IMR-90 (cell line): ENCODE results near the gene STK17A. TPM values are rescaled to one million over a fixed set of nuclear protein-coding genes. Genes with fewer than 3 reads are reported as not detected.
A peak's percentile ranks its signal among the peaks of the same experiment; 100 is the strongest.

Experiments
- ATAC-seq: fragments of 200-7000 bp; cut with Tn5 transposase; 2 replicates; pipeline ENCODE4 v1.9.1; 2020; ENCODE audit warnings: low read depth, mild to moderate bottlenecking, moderate library complexity
- BruUV-seq: library from RNA; stranded (reverse); fragments of 400-500 nt; replicated peaks from 2 replicates; lab custom pipeline; 2021; lab: Mats Ljungman, UMichigan
- CTCF ChIA-PET: fragments of 300-600 bp; formaldehyde crosslinking; extraction: SDS; loops from one replicate; lab custom pipeline; 2021; ENCODE audit warnings: antibody characterized with exemption; lab: Yijun Ruan, JAX
- POLR2A ChIA-PET: fragments of 300-600 bp; sonication (Branson Sonifier 250); formaldehyde crosslinking; loops from one replicate; lab custom pipeline; 2022; ENCODE audit warnings: antibody characterized with exemption; ENCODE audit not compliant: unreplicated experiment; lab: Charles Lee
- DNase-seq: peaks from one replicate; pipeline ENCODE4 v3.0.0; 2013
- H2AFZ ChIP-seq: replicated peaks from 2 replicates; pipeline ENCODE3; 2013; ENCODE audit warnings: low read length, mild to moderate bottlenecking; ENCODE audit not compliant: poor library complexity
- H2AK5ac ChIP-seq: 2 replicates; pipeline ENCODE4 v1.6.1; 2013; ENCODE audit warnings: low read depth, low read length, inconsistent platforms
- H2AK9ac ChIP-seq: replicated peaks from 2 replicates; pipeline ENCODE3; 2013; ENCODE audit warnings: mild to moderate bottlenecking, low read depth, low read length, moderate library complexity; ENCODE audit not compliant: poor library complexity
- H2BK120ac ChIP-seq: 2 replicates; pipeline ENCODE4 v1.6.1; 2013; ENCODE audit warnings: low read depth, low read length, inconsistent platforms
- H2BK15ac ChIP-seq: 3 replicates; pipeline ENCODE4 v1.6.1; 2013; ENCODE audit warnings: low read depth, low read length, inconsistent platforms
- H2BK20ac ChIP-seq: 2 replicates; pipeline ENCODE4 v1.6.1; 2013; ENCODE audit warnings: low read depth, mild to moderate bottlenecking, inconsistent platforms, low read length, moderate library complexity
- H2BK5ac ChIP-seq: 2 replicates; pipeline ENCODE4 v1.6.1; 2013; ENCODE audit warnings: mild to moderate bottlenecking, low read depth, low read length, inconsistent platforms; ENCODE audit not compliant: poor library complexity, severe bottlenecking
- H3K14ac ChIP-seq: replicated peaks from 2 replicates; pipeline ENCODE4 v1.6.1; 2013; ENCODE audit warnings: low read depth, low read length, inconsistent platforms
- H3K18ac ChIP-seq: 2 replicates; pipeline ENCODE4 v1.6.1; 2013; ENCODE audit warnings: low read depth, low read length, control low read depth
- H3K23ac ChIP-seq: 2 replicates; pipeline ENCODE4 v1.6.1; 2013; ENCODE audit warnings: low read depth, low read length, inconsistent platforms
- H3K27ac ChIP-seq: 2 replicates; pipeline ENCODE4 v1.5.1; 2013; ENCODE audit warnings: mild to moderate bottlenecking, control low read depth, low read length; ENCODE audit not compliant: insufficient read depth
- H3K27me3 ChIP-seq: 2 replicates; pipeline ENCODE4 v1.6.1; 2013; ENCODE audit warnings: low read length; ENCODE audit not compliant: control insufficient read depth, insufficient read depth
- H3K36me3 ChIP-seq: 2 replicates; pipeline ENCODE4 v1.6.1; 2013; ENCODE audit warnings: low read length, mixed read lengths; ENCODE audit not compliant: control insufficient read depth, insufficient read depth
- H3K4ac ChIP-seq: 2 replicates; pipeline ENCODE4 v1.6.1; 2013; ENCODE audit warnings: low read depth, low read length, inconsistent platforms
- H3K4me1 ChIP-seq: 2 replicates; pipeline ENCODE4 v1.6.1; 2013; ENCODE audit warnings: low read length, mixed read lengths; ENCODE audit not compliant: control insufficient read depth, insufficient read depth
- H3K4me2 ChIP-seq: 2 replicates; pipeline ENCODE4 v1.6.1; 2013; ENCODE audit warnings: low read depth, mild to moderate bottlenecking, control low read depth, low read length, moderate library complexity
- H3K4me3 ChIP-seq: 2 replicates; pipeline ENCODE4 v1.5.1; 2013; ENCODE audit warnings: low read depth, mild to moderate bottlenecking, control low read depth, low read length, moderate library complexity; ENCODE audit not compliant: insufficient read depth
- H3K56ac ChIP-seq: 2 replicates; pipeline ENCODE4 v1.6.1; 2013; ENCODE audit warnings: low read length, inconsistent platforms; ENCODE audit not compliant: insufficient read depth; ENCODE audit errors: extremely low read depth
- H3K79me1 ChIP-seq, 2 experiments: 2 replicates each; pipeline ENCODE4 v1.6.1; 2013; ENCODE audit warnings: low read length in 2 of 2, inconsistent platforms in 1 of 2, low read depth in 1 of 2
- H3K9ac ChIP-seq: 2 replicates; pipeline ENCODE4 v1.6.1; 2013; ENCODE audit warnings: low read depth, low read length, control low read depth
- H3K9me1 ChIP-seq: 2 replicates; pipeline ENCODE4 v1.6.1; 2013; ENCODE audit warnings: low read length, inconsistent platforms; ENCODE audit not compliant: insufficient read depth
- H3K9me3 ChIP-seq: 2 replicates; pipeline ENCODE4 v1.6.1; 2013; ENCODE audit warnings: low read length; ENCODE audit not compliant: control insufficient read depth, insufficient read depth
- H4K20me1 ChIP-seq: 2 replicates; pipeline ENCODE4 v1.6.1; 2013; ENCODE audit warnings: low read length, inconsistent platforms; ENCODE audit not compliant: insufficient read depth
- H4K5ac ChIP-seq: 2 replicates; pipeline ENCODE4 v1.6.1; 2013; ENCODE audit warnings: mild to moderate bottlenecking, low read depth, low read length, control low read depth
- H4K8ac ChIP-seq, 2 experiments: 2 replicates each; pipeline ENCODE4 v1.6.1; 2013; ENCODE audit warnings: low read depth in 2 of 2, low read length in 2 of 2, control low read depth in 1 of 2, inconsistent platforms in 1 of 2
- H4K91ac ChIP-seq: 2 replicates; pipeline ENCODE4 v1.6.1; 2013; ENCODE audit warnings: low read depth, low read length, inconsistent platforms; ENCODE audit not compliant: insufficient read depth
- SMC3 ChIP-seq: fragments of 150-350 bp; IDR thresholded peaks from 2 replicates; pipeline ENCODE4 v1.6.1; 2016; ENCODE audit warnings: low read depth, mild to moderate bottlenecking, antibody characterized with exemption, low read length, moderate library complexity
- whole genome bisulfite sequencing, 2 experiments: methylation state at CpG; one replicate each; pipeline versions ENCODE4 v1.1.5 to v1.1.7; 2013; ENCODE audit warnings: missing lambda C conversion rate in 2 of 2; ENCODE audit not compliant: insufficient read length in 1 of 2; ENCODE audit errors: extremely low coverage in 2 of 2; 5-methylcytosine and 5-hydroxymethylcytosine counted together
- dilution Hi-C: fragments of 300-500 bp; cut with HindIII; formaldehyde crosslinking; loops from one replicate; pipeline ENCODE4 v1.14.3; 2018; ENCODE audit warnings: low sequenced_read_pairs; ENCODE audit not compliant: unreplicated experiment
- in situ Hi-C: fragments of 300-500 bp; cut with MboI; formaldehyde crosslinking; loops from 3 replicates; pipeline ENCODE4 v1.14.3; 2019; ENCODE audit warnings: low sequenced_read_pairs, inconsistent platforms, mixed read lengths
- intact Hi-C: fragments of 100-400 bp; cut with micrococcal nuclease; formaldehyde crosslinking; loops from 2 replicates; pipeline ENCODE4 v1.10.0; 2022
- polyA plus RNA-seq, 3 experiments: library from polyadenylated mRNA; depleted of rRNA; stranded (reverse); fragments of >200 nt; gene quantifications; 2 replicates each; pipeline ENCODE4 v1.2.3, GENCODE V29; 2012; ENCODE audit warnings: low replicate concordance in 1 of 3
- total RNA-seq: library from RNA; depleted of rRNA; stranded (reverse); fragments of >200 nt; gene quantifications from 2 replicates; pipeline ENCODE4 v1.2.3, GENCODE V29; 2012
- TF ChIP-seq, protein P1 (sequence below): fragments of 150-350 bp; IDR thresholded peaks from 2 replicates; pipeline ENCODE4 v1.6.1; 2017; ENCODE audit warnings: mild to moderate bottlenecking, antibody characterized with exemption, low read length, low read depth

The STK17A gene
- total and polyA plus RNA-seq, 2 of the 4 experiments (the other 2 are of a cell fraction) = 40.5 to 50.5 TPM

DNA sequence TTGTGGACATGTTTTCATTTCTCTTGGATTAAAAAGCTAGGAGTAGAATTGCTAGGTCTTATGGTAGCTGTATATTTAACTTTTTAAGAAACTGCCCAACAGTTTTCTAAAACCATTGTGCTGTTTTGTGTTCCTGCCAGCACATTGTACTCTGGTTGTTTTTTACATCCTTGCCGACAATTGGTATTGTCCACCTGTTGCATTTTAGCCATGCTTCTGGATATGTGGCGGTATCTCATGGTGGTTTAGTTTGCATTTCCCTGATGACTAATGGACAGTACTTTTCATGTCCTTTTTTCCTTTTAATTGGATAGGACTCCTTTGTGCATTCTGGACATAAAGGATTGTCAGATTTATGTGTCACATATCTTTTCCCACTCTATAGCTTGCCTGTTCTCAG, 45.5 kb downstream of the STK17A start:
- no CpG with 5 or more reads among the region's 2 CpGs for WGBS, 2 experiments
- Histone ChIP-seq H4K91ac (no peak overlapping the region), H4K20me1 (peaks cover 9% of the 10 kb centered on the region; the same call in 1 of the 2 replicates), H3K18ac (no peak overlapping the region), H2AFZ (no peak overlapping the region), H3K14ac (no peak overlapping the region), H4K8ac (no peak overlapping the region), H3K4me1 (peaks cover 2% of the 10 kb centered on the region; the same call in 1 of the 2 replicates), H3K79me1 (peaks cover 35 to 61% of the 10 kb centered on the region in 2 experiments), H4K5ac (no peak overlapping the region), H3K56ac (no peak overlapping the region), H3K4me3 (no peak overlapping the region), H3K36me3 (peaks cover 31% of the 10 kb centered on the region), H3K9ac (no peak overlapping the region), H3K4ac (no peak overlapping the region), H2AK5ac (no peak overlapping the region), H2BK15ac (no peak overlapping the region), H3K23ac (no peak overlapping the region), H3K9me1 (peaks cover 3% of the 10 kb centered on the region; the same call in 1 of the 2 replicates), H2AK9ac (no peak overlapping the region), H2BK5ac (no peak overlapping the region), H2BK120ac (no peak overlapping the region), H3K27me3 (no peaks in the 10 kb centered on the region), H3K4me2 (no peak overlapping the region), H3K9me3 (no peaks in the 10 kb centered on the region), H2BK20ac (no peak overlapping the region), H3K27ac (no peak overlapping the region)
- dilution Hi-C loops (no loop called here), in situ Hi-C loops (no loop called here), intact Hi-C loops (no loop called here)
- no TSS peak for BruUV-seq
- ChIA-PET CTCF (no interaction called here), POLR2A (no interaction called here)
- ATAC-seq = no peak
- DNase-seq = no peak
- 0 out of 2 replicates have a peak, but pooled peaks have one; percentile 2 for TF ChIP-seq SMC3
- TF ChIP-seq, protein P1, sequence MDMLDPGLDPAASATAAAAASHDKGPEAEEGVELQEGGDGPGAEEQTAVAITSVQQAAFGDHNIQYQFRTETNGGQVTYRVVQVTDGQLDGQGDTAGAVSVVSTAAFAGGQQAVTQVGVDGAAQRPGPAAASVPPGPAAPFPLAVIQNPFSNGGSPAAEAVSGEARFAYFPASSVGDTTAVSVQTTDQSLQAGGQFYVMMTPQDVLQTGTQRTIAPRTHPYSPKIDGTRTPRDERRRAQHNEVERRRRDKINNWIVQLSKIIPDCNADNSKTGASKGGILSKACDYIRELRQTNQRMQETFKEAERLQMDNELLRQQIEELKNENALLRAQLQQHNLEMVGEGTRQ = no peak
